Right forelimb (tissue), 1 donor: Measurements from ENCODE around the gene WDR1.

Experiments
- DNase-seq: peaks from one replicate; pipeline ENCODE4 v3.0.0-alpha.2; 2018

Gene WDR1, protein sequence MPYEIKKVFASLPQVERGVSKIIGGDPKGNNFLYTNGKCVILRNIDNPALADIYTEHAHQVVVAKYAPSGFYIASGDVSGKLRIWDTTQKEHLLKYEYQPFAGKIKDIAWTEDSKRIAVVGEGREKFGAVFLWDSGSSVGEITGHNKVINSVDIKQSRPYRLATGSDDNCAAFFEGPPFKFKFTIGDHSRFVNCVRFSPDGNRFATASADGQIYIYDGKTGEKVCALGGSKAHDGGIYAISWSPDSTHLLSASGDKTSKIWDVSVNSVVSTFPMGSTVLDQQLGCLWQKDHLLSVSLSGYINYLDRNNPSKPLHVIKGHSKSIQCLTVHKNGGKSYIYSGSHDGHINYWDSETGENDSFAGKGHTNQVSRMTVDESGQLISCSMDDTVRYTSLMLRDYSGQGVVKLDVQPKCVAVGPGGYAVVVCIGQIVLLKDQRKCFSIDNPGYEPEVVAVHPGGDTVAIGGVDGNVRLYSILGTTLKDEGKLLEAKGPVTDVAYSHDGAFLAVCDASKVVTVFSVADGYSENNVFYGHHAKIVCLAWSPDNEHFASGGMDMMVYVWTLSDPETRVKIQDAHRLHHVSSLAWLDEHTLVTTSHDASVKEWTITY

DNA sequence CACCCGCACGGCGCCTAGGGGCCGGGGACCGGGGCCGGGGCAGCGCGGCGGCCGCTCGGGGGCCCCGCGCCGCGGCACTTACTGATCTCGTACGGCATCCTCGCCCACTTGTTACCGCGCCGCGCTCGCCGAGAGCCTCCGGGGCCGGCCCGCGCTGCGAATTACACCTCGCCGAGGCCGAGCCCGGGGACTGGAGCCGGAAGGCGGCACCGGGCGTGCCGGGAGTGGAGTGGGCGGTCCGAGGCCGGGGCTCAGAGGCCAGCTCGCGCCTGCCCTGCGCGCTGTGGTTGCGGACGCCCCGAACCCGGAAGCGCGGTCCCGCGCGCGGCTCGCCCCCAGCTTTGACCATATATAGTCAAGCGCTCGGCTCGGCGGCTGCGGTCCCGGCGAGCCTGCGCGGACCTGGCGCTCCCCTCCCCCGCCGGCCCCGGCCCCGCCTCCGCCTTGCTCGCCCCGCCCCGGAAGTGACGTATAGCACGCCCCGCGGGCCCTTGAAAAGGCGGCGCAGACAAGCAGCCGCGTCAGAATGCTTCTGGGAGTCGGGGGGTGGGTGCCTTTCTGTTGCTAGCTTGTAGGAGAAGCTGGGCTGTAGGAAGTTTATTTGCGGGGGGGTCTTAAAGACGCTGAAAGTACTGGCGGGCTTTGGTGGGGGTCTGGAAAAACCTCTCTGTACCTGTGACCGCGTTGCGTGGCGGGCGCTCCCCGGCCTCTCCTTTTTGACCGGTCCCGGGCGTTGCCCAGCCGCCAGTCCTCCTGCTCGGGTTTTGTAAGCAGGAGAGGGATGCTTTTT, at the start of gene WDR1:
WDR1 (minus strand) TSS at position 231 of the 790 bp plus-strand sequence; CDS start at position 98, 133 bp downstream.
- DNase-seq, result peak; percentile 99

DNA sequence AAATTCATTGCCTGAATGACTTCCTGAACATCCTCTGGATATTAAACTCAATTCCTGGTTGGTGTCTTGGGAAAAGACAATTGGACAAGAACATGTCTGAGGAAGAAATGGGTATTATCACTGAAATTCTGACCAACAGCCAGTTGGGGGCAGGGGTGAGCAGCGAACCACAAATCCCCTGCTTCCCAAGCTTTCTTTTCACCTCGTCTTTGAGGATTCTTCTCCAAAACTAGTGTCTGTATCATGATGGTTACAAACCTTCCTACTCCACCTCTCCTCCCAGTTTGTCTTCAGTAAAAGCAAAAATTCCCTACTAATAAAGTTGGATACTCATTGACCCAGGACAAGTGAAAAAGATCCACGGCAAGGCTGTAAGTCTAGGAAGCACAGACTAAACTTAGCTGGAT, 48.3 kb upstream of the WDR1 start:
- DNase-seq, result no peak

DNA sequence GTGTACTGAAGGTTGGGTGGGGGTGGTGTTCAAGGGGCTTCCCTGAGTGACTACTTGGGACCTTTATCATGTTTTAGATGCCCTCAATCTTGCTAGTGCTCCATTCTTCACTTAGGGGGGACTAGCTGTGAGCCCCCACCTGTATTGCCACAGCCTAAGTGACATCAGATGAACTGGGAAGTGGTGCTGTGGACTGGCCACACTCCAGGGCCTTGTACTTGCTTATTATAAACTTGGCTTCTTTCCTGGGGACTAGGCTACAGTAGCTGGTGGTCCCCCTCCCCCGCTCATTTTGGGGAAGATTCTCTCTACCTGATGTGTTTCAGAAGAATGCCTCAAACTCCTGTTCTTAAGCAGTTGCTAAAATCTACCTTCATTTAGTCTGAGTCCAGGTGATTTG, 46.7 kb upstream of the WDR1 start:
- DNase-seq, result no peak

GRCh38 chr4:10162341-10163000, 45.9 kb upstream of the WDR1 start:
- DNase-seq, result no peak

GRCh38 chr4:10161840-10162239, 45.2 kb upstream of the WDR1 start:
- DNase-seq, result no peak

GRCh38 chr4:10161146-10161545, 44.5 kb upstream of the WDR1 start:
- no peak for DNase-seq

- DNase-seq, result no peak
Observed at GRCh38 chr4:10160281-10160856, 43.8 kb upstream of the WDR1 start.

- no peak for DNase-seq
Observed at GRCh38 chr4:10159671-10160070, 43.1 kb upstream of the WDR1 start.

DNA sequence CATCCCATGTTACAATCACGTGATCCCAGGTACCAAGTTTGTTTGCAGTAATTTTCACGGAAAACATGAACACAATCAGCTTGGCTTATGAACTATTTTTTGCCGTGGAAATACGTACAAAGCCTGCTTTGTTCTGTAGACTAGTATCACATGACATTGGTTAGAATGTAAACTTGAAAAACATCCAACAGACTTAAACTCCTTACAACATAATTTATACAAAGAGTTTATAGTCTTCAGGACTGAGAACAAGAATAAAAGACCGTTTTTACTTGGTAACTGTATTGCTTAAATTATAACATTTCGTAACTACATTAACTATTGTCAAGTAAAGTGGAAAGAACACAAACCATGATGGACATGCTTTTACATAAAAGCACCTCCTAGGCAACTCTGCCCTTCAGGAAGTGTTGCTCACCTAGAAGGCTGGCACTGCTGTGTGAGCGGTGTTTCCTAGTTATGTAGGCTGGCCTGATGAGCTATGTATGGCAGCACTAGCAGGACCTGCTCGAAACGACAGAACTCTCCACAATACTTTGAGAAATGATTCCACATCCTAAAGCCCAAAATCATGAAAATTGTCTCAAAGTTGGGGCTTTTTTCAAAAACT, 41.8 kb upstream of the WDR1 start:
- DNase-seq, result no peak

GRCh38 chr4:10157478-10158332, 41.1 kb upstream of the WDR1 start:
- peak; percentile 63 for DNase-seq

DNA sequence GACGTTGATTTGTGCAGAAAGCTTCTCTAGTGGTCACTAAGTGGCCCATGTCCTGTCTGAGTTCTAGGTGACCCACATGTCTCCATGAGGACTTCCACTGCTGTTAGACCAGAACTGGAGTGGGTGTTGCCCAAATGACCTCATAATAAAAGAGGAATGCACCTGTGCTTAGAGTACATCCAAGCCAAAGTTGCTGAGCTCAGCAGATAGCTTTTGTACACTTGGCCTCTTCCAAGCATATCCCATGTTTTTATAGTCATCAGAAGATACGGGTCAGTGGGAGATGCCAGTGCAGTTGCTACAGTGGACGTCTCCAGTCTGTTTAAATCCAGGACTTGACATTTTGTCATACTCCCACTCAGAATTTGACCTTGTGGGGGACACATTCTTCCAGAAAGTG, 37.6 kb upstream of the WDR1 start:
- DNase-seq, result no peak

DNA sequence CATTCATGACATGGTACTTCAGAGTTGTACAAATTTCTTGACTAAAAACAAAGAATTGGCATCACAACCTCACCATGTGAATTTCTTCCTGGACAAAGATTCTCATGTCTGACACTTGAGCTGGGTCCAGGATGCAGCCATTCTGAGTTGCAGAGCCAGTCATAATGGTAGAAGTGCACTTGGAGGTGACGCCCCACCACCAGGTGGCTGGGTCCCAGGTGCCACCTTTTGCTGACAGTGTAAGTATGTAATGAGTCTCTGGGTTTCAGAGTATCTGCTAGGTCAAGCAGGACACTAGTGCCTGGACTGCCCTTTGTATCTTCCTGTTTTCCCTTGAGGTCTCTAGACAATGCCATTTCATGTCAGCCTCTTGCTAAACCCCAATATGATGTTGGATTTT, 36.6 kb upstream of the WDR1 start:
- no peak for DNase-seq

DNA sequence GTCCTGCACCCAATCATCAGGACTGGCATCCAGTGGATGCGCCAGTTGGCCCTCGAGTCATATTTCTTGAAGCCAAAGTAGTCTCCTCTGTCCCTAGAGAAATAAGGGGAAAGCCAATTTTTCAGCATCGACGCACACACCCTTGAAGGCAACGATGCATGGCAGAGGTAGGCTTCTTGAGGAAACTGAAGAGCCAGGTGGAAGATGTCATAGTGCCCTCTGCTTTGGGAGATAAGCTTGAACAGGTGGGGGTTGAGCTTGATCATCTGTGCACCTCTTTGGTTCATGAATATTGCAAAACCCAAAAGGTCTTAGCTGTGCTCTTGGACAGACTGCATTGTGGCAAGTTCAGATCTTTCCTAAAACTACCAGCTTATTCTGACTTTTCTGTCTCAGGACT, 34.6 kb upstream of the WDR1 start:
- no peak for DNase-seq

- no peak for DNase-seq
Observed at GRCh38 chr4:10144966-10145365, 28.4 kb upstream of the WDR1 start.

DNA sequence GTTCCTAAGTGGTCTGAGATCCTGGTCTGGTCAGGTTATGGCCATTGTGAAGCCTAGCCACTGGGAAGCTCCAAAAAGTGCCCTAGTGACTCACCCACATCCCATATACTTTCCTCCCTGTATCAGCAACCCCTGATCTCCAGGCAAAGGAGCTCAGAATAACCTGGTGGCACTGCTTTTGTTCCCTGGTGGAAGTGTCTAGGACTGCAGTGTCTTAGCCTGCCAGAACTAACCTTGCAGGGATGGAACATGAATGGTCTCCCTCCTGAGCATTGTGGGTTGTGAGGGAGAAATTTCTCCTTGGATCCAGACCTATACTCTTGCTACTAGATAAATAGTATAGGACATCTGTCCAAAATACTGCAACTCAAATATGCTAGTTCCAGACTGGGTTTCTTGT, 27.9 kb upstream of the WDR1 start:
- no peak for DNase-seq

- DNase-seq, result no peak
Observed at GRCh38 chr4:10143171-10143570, 26.6 kb upstream of the WDR1 start.

GRCh38 chr4:10140866-10141759, 24.5 kb upstream of the WDR1 start:
- DNase-seq, result no peak

GRCh38 chr4:10139518-10139917, 22.9 kb upstream of the WDR1 start:
- no peak for DNase-seq

DNA sequence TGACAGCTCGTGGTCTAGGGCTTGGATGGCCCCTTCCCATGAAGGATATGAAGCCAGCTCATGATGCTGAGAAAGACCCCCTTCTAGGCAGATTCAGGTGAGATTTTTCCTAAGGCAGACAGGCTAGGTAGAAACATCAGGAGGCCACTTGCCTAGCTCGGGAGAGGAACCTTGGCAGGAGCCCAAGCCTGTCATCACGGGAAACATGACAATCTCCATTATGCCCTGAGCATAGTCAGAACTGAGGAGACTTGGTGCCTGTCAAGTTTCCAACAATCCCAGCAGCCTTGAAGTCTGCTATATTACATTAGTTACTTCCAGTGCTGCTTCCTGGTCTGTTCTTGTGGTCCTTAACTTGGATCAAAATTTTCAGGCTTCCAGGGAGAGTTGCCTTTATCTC, 18.7 kb upstream of the WDR1 start:
- no peak for DNase-seq

- DNase-seq, result no peak
Observed at GRCh38 chr4:10134141-10134540, 17.5 kb upstream of the WDR1 start.
